ACHN (cell line): ENCODE measurements around the gene AQP3.

Experiments
- DNase-seq: peaks from one replicate; pipeline ENCODE4 v3.0.0-alpha.2; 2015
- in situ Hi-C: cut with HindIII; loops from 2 replicates; pipeline ENCODE4 v1.10.0; 2017; ENCODE audit warnings: low sequenced_read_pairs, low pct_ligation_motif_present, low pct_unique_long_range_greater_than_20kb

Gene AQP3

DNA sequence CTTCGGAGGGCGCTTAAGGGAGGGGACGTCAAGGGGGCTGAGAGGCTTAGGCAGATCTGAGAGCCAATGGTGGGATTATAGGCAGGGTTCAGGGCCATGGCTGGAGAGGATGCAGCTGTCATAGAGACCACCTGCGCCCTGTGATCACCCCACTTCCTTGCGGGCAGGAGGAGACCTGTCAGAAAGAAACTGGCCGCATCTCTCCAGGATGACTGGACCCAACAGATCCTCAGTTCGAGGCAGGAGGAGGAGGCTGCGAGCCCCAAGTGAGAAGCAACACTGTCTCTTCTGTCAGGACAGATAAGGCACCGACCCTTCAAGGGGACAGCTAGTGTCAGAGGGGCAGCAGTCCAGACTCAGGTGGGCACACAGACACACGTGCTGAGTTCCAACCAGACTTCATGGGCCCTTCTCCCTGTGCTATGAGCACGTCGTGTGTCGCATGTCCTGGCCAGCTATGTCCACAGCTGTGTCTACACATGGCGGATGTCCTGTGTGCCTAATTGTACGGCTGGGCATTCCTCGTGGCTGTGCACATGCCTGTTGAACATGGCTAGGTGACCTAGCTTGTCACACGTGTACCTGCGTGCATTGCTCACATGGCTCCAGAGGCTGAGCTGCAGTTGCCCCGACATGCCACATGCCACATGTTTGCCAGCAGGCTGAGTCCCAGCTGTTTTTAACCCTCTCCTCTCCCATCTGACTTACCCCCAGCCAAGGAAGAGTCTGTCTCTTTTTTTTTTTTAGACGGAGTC is 583 bp upstream of the AQP3 start:
- no peak for DNase-seq

DNA sequence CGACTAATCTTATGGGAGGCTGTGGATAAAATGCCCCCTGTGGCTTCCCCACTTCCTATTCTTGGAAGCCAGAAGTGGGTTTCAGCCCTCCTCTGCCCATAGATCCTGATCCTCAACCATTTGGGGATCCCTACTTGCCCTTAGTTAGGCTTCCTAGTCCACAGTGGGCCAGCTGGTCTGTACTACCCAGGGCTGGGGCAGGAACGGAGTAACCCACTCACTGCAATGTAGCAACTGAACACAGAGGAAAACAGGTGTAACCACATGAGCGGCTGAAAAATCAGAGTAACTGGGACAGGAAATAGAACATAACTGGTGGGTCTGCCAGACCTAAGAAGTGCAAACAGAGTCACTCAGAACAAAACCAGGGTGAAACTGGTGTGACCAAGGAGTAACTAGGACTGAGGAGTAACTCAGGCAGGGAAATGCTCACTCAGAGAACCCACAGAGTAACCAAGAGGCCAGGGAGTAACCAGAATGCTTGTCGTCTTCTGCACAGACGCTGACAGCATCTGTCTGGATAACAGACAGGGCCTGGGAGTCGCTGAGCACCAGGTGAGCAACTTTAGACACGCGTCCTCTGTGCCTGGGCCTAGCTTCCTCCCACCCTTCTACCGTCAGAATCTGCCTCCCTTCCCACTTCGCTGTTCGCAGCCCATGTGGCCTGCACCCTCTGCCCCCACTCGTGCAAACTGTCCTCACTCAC is 1.0 kb downstream of the AQP3 start:
- DNase-seq: no peak
- in situ Hi-C loops: no loop called here

More for the DNA sequence above, 583 bp upstream of the AQP3 start:
- in situ Hi-C loops: no loop called here

DNA sequence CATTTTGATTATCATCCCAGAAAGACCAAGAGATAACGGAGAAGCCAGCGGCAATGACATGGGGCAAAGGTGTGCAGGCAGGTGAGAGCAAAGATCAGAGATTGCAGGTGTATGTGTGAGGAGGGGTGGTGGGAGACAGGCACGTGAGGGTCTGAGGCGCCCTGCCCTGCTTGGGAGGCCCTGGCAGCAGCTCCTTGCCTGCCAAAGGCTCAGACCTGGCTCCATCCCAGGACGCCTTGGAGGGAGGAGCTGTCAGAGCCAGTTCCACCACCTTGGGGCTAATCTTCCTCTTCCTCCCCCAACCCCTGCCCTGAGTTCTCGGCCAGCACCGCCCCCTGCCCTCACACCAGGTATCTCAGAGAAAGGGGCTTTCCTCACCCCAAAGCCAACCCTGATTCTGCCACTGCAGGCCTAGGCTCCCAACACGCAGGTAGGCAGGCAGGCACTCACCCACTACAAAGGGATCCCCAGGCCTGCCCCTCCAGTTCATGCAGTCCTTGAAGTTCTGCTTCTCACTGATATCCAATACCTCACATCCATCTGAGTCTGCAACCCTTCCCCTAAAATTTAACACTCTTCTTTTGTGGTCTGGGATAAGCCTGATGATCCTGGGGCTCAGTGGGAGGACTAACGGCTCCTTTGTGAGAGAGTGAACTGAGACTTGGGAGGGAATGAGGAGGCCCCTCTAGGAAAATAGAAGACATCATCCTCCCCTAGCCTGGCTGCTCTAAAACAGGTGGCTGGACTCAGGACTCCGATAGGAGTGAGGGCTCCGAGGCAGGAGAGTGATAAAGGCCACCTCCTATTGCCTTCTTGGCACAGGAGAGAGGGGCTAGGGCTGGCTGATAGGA is 1.8 kb downstream of the AQP3 start:
- no peak for DNase-seq
- in situ Hi-C loops: no loop called here

DNA sequence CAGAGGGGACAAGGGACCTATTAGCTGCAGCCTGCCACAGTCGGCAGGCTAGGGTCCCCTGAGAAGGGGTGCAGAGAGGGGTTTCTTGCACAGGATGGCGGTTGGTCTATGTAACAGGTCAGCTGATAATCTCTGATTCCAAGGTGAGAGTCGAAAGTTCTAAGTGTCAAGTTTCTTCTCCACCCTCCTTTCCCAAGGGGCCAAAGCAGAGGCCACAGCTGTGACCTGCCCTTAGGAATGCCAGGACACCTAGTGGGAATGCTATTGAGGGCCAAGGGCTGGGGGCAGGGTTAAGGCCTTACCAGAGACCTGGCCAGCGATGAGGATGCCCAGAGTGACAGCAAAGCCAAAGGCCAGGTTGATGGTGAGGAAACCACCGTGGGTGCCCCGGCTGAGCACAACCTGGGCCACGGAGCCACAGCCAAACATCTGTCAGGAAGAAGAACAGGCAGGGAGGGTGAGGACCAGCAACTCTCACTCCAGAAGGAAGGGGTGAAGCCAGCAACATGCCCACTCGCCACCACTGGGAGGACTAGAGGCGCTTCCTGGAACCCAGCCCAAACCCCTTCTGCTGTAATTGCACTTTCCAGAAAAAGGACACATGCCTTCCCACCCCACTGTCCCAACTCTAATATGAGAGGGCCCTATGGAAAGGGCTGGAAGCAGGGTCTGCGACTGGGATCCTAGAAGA is 3.8 kb downstream of the AQP3 start:
- in situ Hi-C loops: no loop called here
- DNase-seq: no peak

DNA sequence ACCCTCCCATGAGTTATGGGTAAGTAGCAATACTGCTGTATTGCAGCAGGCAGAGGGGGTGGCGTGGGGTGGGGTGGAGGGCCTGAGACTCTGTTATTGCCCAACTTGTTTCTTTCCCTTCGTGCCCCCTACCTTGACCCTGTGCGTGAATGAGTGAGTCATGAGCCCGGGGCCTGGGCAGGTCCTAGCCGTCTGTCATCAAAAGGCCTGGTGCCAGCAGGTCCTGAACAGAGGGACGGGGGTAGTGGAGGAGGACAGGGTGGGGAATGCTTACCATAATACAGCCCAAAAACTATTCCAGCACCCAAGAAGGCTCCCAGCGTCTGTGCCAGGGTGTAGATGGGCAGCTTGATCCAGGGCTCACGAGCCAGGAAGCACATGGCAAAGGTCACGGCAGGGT is 4.3 kb downstream of the AQP3 start:
- in situ Hi-C loops: no loop called here
- DNase-seq: no peak

DNA sequence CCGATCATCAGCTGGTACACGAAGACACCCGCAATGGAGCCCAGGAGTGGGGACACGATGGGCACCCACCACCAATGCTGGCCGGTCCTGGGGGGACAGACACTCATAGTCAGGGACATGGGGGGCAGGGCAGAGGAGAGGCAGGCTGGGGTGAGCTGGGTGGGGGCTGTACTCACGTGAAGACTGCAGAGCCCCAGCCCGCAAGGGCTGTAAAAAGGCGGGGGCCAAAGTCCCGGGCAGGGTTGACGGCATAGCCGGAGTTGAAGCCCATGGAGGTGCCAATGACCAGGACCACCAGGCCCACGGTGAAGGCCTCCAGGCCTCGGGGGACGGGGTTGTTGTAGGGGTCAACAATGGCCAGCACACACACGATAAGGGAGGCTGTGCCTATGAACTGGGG is 5.3 kb downstream of the AQP3 start:
- in situ Hi-C loops: no loop called here
- DNase-seq: no peak

DNA sequence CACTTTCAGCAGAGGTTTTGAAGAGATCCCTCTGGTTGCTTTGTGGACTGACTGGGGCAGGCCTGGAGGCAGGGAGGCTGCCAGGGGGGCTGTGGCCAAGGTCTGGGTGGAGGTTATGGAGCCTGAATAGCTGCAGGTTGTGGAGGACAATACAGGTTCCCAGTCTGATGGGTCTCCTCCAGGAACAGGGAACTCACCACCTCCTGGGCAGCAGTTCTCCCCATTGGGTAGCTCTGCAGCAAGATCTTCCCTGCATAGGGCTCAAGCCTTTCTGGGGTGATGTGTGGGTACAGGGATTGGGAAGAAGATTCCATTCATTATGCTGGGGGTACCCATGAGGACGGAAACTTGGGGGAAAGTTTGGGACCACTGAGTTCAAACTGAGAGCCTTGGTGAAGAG is 6.8 kb downstream of the AQP3 start:
- DNase-seq: no peak
- in situ Hi-C loops: no loop called here

DNA sequence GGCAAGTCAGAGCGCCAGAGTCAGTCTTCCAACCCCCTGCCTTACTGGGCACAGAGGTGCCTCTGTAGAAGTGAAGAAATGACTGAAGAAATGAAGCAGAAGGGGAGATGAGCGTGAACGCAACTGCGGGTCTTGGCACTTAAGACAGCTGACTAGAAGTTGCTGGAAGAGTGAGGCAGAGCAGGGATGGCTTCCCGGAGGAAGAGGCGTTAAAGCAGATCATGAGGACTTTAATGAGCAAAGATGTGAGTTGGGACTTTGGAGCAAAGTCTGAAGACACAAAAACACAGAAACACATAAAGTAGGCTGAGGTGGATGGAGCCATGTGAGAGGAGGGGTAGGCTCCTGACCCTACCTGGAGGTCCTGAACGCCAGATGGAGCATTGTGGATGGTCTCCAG is 7.2 kb downstream of the AQP3 start:
- no peak for DNase-seq
- in situ Hi-C loops: no loop called here

DNA sequence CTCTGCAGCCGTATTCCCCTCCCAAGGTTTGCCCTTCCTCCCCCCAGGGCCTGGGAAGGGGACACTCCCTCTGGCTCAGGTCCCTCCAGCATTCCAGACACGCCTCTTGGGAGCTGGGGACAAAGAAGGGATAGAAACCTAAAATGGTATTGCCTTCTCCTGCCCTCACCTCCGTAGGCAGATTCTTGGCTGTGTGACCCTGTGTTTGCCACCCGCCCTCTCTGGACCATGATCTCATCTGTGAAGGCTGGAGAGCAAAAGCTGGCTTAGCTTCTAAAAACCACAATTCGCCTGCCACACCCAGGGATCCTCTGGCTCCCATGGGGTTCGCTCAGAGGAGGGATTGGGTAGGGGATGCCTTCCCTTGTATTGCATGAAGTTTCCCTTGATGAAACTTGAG is 7.7 kb downstream of the AQP3 start:
- in situ Hi-C loops: no loop called here
- no peak for DNase-seq

DNA sequence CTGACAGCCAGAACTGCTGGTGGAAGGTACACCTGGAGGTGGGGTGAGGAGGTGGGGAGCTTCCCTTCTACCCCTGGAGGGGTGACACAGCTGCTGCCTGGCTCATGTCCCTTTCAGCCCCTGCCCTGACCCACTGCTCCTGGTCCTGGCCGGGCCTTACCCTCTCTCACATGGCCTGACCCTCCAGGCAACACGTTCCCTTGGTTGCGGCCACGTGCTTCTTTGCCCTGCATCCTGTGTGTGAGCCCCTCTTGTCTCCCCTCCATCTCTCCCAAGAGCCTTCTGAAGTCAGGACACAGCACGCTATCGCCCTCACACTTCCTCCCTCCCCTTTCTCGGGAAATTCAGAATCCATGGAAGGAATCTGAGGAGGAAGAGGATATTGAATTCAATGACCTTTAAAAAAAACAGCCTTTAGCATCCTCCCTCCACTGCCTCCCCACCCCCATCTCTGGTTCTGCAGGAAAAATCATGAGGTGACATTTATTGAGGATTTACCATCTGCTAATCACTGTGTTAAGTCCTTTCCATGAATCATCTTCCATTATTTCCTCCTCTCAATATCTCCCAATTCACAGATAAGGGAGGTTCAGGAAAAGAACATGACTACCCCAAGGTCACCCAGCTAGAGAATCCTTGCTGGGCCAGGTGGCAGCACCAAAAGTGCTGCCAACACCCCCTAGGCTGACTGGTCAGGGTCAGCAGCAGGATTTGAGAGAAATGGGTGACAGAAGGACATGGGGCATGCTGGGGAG is 8.3 kb downstream of the AQP3 start:
- in situ Hi-C loops: no loop called here
- DNase-seq: no peak

DNA sequence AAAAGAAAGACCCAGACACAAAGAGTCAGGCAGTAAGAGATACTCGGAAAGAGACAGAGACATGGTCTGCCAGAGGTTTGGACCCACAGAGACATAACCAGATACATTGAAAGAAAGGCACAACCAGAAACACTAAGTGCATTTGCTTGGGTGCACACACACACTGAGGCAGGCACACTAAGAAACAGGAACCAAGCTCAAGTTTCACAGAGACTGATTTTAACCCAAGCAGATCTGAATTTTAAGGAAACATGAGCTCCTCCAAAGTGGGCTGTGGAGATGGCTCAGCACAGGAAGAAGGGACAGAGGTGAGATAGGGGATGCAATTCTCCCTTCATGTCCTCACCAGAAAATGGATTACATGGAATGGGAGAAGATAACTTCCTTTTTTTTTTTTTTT is 9.5 kb downstream of the AQP3 start:
- no peak for DNase-seq
- in situ Hi-C loops: no loop called here

DNA sequence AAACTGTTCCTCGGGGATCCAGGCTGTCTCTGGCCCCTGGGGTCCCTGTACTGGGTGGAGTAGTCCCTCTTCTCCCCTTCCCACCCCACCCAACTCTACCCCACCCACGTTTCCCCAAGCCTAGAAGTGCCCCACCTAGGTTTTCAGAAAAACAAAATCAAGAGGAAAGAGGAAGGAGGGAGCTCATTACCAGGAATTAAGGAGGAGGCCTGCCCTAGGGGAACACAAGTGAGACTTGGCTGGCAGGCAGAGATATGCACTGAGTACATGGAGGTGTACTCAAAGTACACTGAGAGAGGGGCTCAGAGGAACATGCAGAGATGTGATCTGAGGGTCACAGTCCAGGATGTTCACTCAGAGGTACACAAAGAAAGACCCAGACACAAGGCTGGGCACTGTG is 10.2 kb downstream of the AQP3 start:
- DNase-seq: no peak
- in situ Hi-C loops: no loop called here

DNA sequence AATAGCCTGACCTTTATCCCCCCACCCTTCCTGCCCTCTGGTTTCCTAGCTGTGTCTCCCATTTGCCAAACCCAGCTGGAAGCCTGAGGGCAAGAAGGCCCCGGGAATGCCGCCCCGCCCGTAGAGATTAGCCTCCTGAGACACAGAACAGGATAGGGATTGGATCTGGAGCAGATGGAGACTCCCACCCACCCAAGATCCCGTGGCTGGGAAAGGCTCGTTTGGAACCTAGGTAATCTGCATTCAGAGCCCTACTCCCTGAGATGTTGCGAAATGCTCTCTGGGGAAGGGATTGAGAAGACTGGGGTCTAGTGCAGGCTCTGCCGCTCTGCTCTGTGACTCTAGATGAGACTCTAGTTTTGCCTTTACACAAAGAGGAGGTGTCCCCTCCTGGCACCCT is 10.9 kb downstream of the AQP3 start:
- in situ Hi-C loops: no loop called here
- no peak for DNase-seq

DNA sequence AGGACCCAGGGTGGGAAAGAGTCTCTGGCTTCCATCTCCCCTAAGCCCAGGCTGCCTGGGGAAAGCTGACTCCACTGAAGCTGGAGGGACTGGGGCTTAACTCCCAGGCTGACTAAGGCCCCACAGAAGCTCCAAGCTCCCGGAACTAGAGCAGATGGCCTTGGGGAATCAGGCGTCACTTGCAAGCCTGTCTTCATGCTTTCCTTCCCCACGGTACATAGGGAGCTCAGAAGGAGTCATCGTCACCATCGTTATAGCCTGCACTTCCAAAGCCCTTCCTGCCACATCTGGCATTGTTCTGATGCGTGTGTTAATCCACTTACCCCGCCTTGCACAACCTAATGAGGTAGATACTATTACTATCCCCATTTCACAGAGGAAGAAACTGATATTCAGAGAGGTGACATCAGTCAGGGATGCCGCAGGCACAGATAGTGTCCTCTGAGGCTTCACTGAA is 11.5 kb downstream of the AQP3 start:
- in situ Hi-C loops: no loop called here
- no peak for DNase-seq

DNA sequence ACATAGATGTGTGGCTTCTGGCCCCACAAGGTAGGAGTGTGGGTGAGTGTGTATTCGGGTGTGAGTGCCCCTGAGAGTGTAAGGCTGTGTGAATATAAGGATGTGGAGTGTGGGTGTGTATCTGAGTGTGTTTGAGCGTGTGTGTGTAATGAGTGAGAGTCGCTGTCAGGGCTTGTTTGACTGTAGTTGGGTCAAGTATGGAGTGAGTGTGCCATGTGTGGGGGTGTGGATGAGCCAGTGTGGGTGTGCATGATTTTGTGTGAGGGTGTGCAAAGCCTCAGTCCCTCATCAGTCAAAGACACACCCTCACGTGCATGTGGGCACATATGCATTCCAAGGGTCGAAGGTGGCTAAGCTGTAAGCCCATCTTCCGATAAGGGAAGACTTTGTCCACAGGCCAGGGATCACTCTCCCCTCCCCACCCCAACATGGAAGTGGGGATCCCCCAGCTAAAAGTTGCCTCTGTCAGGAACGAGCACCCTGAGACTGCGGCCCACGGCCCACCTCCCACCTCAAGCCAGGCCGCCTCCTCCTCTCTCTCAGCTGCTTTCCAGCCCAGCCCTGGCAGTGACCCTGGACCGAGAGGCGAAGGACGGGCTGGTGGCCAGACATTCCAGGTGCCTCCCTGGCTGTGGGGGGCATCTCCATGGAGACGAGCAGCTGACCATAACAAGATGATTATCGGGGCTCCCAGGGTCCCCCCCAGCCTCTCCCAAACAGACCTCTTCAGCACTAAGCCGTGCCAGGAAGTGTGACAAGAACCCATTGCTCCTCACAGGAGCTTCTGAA is 12.9 kb downstream of the AQP3 start:
- DNase-seq: no peak
- in situ Hi-C loops: no loop called here

DNA sequence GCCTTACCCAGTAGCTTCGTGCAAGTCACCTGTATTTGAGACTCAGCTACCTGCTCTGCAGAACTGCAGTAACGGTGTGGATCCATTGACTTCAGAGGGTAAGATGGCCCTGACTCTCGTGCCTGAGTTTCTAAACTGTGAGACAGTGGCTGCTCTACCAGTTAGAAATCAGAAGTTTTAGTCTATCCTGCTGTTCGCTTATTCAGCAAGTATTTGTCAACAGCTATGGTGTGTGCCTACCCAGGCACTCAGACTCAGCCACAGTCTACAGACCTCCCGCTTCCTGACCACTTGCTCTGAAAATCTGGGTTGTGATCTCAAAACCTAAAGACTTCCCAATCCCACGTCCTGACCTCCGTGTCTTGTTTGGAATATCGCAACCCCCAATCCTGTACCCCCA is 13.5 kb downstream of the AQP3 start:
- no peak for DNase-seq
- in situ Hi-C loops: no loop called here

DNA sequence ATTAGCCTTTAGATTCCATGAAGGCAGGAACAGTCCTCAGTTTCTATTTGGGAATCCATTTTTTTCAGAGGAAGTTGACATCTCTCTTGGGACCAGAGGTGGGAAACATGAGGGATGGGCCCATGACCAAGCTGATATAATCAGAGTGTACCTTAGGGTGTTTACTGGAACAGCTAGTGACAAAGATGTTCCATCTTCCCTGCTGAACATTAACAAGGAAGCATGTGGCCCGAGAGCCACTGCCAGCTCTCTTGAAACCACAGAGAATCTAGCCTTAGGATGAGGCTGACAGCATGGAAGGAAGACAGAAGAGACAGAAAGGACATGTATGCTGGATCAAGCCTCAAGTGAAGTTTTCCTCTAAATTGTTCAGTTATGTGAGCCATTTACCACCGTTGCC is 16.0 kb downstream of the AQP3 start:
- no peak for DNase-seq
- in situ Hi-C loops: no loop called here

DNA sequence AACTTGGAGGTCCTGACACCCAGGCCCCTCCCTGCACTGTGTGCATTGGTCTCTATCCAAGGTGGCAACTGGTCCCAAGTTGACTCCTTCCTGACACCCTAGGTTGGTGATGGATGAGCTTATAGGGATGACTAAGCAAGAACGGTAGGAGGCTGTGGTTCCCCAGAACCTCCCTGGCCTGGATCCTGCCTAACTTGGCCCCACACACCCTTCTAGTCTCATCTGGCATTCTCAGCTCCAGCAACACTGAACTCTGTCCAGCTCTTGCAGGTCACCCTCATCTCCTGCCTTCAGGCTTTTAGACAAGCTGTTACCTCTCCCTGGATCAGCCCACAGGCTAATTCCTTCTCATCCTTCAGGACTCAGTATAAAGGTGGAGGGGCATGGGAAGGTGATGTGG is 16.5 kb downstream of the AQP3 start:
- no peak for DNase-seq
- in situ Hi-C loops: no loop called here
